Upper lobe of left lung (tissue), 4 donors: ENCODE data around the gene DNAH1.

Experiments
- CTCF ChIP-seq, 6 experiments: fragments of 450-650 bp in 4 of 6; fragments of 200-600 bp in 2 of 6; sonication (generic) in 2 of 6; IDR thresholded peaks; one replicate each; pipeline ENCODE4 v1.5.1; 2016 to 2019; ENCODE audit warnings: antibody characterized with exemption in 6 of 6
- POLR2AphosphoS5 ChIP-seq, 2 donors: sonication (generic); formaldehyde crosslinking; IDR thresholded peaks; one replicate each; pipeline ENCODE4 v1.5.1; 2017; ENCODE audit warnings: antibody characterized with exemption in 2 of 2

- TF ChIP-seq CTCF (IDR thresholded peaks at IDR 0.05) (no peak), POLR2AphosphoS5 (IDR thresholded peaks at IDR 0.05) (no peak)
Measured at GRCh38 chr3:52441091-52441771, 125.1 kb downstream of the DNAH1 start.
